ENCODE data around the gene MC2R.

Gene MC2R

DNA sequence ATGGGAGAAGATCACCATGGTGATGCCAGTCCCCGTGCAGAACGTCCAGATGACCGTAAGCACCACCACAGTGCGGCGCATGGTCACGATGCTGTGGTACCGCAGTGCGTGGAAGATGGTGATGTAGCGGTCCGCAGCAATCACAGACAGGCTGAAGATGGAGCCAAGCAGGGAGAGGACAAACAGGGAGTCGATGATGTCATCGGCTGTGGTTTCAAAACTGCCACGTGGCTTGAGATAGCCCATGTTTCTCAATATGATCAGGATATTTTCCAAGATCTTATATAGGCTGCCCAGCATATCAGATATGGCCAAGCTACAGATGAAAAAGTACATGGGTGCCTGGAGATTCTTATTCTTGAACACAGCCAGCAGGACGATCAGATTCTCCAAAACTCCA is 30.3 kb downstream of the MC2R start:
- TF ChIP-seq, protein P1, sequence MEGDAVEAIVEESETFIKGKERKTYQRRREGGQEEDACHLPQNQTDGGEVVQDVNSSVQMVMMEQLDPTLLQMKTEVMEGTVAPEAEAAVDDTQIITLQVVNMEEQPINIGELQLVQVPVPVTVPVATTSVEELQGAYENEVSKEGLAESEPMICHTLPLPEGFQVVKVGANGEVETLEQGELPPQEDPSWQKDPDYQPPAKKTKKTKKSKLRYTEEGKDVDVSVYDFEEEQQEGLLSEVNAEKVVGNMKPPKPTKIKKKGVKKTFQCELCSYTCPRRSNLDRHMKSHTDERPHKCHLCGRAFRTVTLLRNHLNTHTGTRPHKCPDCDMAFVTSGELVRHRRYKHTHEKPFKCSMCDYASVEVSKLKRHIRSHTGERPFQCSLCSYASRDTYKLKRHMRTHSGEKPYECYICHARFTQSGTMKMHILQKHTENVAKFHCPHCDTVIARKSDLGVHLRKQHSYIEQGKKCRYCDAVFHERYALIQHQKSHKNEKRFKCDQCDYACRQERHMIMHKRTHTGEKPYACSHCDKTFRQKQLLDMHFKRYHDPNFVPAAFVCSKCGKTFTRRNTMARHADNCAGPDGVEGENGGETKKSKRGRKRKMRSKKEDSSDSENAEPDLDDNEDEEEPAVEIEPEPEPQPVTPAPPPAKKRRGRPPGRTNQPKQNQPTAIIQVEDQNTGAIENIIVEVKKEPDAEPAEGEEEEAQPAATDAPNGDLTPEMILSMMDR (conservative IDR thresholded peaks at IDR 0.05), result no peak
- TF ChIP-seq ZFX (IDR thresholded peaks at IDR 0.05), result no peak
- no peak overlapping the region for H3K27ac ChIP-seq

DNA sequence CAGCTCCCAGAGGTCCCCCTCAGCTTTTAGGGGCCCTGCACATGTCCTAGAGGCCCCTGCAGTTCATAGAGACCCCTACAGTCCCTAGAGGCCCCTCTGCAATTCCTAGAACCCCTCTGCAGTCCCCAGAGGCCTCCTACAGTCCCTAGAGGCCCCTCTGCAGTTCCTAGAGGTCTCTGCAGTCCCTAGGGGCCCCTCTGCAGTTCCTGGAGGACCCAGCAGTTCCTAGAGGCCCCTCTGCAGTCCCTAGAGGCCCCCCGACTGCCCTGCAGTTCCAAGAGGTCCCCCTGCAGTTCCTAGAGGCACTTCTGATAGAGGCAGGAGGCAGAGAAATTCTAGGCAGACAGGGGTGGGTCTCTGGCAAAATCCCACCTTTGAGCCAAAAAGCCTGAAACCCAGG is 35.4 kb downstream of the MC2R start:
- no peak for TF ChIP-seq ZFX (IDR thresholded peaks at IDR 0.05)
- TF ChIP-seq, protein P1 (conservative IDR thresholded peaks at IDR 0.05), result no peak
- H3K27ac ChIP-seq, result no peak overlapping the region

DNA sequence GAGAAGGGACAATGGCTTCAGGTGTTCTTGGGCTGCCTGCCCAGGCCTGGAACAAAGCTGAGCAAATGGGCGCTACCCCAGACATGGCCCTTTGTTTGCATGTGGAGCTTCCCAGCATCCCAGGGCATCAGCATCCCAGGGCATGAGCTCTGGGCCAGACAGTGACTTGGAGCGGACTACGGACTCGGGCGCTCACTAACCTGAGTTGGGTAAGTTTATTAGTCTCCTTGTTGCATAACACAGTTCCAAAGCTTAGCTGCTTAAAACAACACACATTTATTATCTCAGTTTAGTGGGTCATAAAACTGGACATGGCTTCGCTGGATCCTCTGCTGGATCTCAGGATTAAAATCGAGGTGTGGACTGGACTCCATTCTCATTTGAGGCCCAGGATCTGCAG is 35.8 kb downstream of the MC2R start:
- TF ChIP-seq, protein P1 (conservative IDR thresholded peaks at IDR 0.05), result no peak
- TF ChIP-seq ZFX (IDR thresholded peaks at IDR 0.05), result no peak

DNA sequence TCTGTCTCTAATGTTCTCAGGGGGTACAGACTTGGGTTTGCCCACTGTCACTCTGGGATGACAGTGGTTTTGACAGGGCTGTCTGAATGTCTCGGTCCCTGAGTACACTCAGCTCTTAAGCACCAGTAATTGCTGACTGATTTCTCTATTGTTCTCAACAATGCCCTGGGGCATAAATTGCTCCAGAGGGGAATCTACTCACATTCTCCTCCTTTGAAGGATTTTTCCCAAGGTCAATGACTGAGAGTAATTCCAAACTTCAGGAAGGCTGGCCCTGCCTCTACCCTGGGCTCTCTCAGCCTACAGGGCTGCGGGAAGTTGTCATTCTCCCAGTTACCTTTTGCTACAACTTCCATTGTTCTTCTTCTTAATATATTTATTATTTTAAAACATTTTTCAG is 36.5 kb downstream of the MC2R start:
- no peak overlapping the region for H3K27ac ChIP-seq
- TF ChIP-seq, protein P1 (conservative IDR thresholded peaks at IDR 0.05), result no peak
- no peak for TF ChIP-seq ZFX (IDR thresholded peaks at IDR 0.05)

More for the DNA sequence above, 35.8 kb downstream of the MC2R start:
- no peak overlapping the region for H3K27ac ChIP-seq

DNA sequence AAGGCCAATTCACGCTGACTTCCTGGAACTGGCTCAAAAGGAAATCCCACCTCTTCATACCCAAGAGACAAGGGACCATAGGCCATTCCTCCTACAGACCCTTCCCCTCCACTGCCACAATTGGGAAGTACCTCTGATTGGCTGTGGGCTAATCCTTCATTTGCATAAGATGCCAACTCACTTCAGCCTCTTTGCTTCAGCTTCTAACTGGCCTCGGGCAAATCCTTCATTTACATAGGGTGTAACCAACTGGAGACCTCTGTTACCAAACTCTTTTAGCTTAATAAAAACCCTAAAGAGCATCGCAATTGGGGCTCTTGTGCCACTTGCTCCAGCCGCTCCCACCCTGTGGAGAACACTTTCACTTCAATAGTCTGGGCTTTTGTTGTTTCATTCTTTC is 38.2 kb downstream of the MC2R start:
- no peak for TF ChIP-seq ZFX (IDR thresholded peaks at IDR 0.05)
- TF ChIP-seq, protein P1 (conservative IDR thresholded peaks at IDR 0.05), result no peak
- H3K27ac ChIP-seq, result no peak overlapping the region

DNA sequence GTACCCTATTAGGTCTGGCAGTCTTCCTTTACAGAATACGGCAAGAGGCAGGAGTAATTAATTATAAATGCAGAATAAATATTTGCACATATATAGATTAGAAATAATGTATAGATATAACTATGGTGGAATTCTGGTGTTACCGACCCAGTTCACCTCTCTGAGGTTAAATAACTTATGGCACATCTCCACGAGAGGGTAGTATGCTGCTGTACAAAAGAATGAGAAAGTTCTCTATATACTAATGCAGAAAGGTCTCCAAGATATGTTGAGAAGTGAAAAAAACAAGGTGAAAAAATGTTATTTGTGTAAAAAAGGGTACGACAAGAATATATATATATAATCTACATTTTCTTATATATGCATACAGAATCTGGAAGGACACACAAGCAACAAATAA is 40.8 kb downstream of the MC2R start:
- H3K27ac ChIP-seq, result no peak overlapping the region
- TF ChIP-seq, protein P1 (conservative IDR thresholded peaks at IDR 0.05), result no peak; the same call in 1 of the 2 replicates
- no peak for TF ChIP-seq ZFX (IDR thresholded peaks at IDR 0.05)

DNA sequence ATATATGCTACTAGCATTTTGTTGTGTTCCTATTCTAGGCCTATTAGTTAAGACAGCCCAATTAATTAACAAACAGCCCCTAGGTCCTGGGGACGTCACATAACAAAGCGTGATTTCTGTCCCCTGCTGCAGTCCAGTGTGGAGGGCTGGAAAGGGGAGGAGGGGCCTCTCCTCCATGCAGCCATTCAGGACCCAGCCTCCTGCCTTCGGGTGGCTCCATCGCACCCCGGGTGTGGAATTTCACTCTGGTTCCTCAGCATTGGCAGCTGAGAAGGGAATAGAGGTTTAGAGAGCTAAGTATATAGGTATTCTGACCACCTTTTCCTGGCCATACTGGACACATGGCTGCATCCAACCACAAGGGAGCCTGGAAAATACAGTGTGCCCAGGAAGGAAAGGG is 42.4 kb downstream of the MC2R start:
- no peak overlapping the region for H3K27ac ChIP-seq
- no peak for TF ChIP-seq ZFX (IDR thresholded peaks at IDR 0.05)
- TF ChIP-seq, protein P1 (conservative IDR thresholded peaks at IDR 0.05), result no peak
